GM12892 (cell line): ENCODE measurements around the gene NARF.
"Not testable (repeated sequence)": the region's sequence is repeated elsewhere in the genome, so short reads cannot be mapped to it uniquely, and the experiment has no call there.

Experiments used
- DNase-seq: peaks from one replicate; pipeline ENCODE4 v3.0.0; 2011; ENCODE audit not compliant: insufficient read length
- FAIRE-seq: peaks from 2 replicates; lab custom pipeline; 2011; peaks lifted over from hg19 to GRCh38; lab: Jason Lieb, UNC
- POLR2A ChIP-seq: IDR thresholded peaks from 2 replicates; pipeline ENCODE4 v1.6.1; 2011; ENCODE audit warnings: low read depth, low read length, control low read depth
- POLR2AphosphoS5 ChIP-seq: IDR thresholded peaks from 2 replicates; pipeline ENCODE4 v1.6.1; 2011; ENCODE audit warnings: low read depth, low read length, control low read depth
- TAF1 ChIP-seq: IDR thresholded peaks from 2 replicates; pipeline ENCODE4 v1.6.1; 2011; ENCODE audit warnings: low read depth, mild to moderate bottlenecking, control low read depth, low read length, borderline replicate concordance

The NARF gene

DNA sequence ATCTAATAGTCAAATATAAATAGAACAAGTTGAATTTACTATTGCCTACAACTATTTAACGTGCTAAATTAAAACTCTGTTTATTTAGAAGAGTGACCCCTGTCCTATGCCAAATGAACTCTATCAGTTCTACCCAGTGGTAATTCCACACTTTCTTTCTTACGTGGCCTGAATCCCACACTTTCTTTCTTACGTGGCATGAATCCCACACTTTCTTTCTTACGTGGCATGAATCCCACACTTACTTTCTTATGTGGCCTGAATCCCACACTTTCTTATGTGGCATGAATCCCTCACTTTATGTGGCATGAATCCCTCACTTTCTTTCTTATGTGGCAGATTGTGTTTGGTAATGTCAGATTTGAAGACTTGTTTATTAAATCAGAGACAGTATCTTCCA is 67.2 kb downstream of the NARF start:
- no peak for FAIRE-seq
- DNase-seq: no peak

DNA sequence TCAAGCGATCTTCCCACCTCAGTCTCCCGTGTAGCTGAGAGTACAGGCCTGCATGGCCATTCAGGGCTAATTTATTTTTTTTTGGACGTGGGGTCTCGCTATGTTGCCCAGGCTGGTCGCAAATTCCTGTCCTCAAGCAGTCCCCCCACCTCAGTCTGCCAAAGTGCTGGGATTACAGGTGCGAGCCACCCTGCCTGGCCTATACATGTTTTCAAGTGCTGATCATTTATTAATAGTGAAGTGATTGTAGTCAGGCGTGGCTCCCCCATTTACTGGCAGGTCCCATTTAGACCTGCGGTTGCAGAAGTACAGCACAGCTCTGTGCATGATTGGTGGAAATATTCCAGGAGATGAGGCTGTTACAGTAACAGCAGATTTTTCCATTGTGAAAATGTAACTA is 69.4 kb downstream of the NARF start:
- TF ChIP-seq POLR2AphosphoS5 (no peak), POLR2A (no peak), TAF1 (no peak)
- no peak for FAIRE-seq
- DNase-seq: no peak

More for the DNA sequence above, 67.2 kb downstream of the NARF start:
- TF ChIP-seq TAF1 (no peak), POLR2AphosphoS5 (no peak), POLR2A (no peak)

DNA sequence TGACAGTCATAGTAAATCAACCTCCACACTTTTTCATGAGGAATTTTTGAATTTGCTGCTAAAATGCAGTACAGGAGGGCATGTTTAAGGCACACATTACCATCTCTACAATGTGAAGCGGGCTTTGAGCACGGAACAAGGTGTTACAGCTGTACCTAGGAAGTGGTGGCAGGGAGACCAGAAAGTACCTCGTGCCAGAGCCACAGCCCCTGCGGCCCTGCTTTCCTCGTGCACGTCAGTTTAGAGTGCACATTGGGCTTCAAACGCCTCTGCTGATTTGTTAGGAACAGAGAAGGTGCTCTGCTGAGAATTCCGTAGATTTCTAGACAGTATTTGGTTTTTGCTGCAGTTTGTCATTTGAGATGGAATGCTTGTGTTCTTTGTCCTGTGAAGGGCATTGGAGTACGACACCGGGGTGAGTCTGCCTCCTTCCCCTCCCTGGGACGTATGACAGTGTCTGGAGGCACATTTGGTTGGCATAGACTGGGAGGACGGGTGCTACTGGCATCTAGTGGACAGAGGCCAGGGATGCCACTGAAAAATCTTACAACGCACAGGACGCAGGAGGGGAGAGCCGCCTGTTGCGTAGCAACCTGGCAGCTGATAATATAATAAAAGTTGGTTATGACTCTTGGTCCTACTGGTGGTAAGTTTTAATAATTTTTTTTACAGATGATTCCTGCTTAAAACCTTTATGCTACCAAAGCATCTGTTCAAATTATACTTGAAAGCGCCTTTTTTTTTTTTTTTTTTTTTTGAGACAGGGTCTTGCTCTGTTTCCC is 70.1 kb downstream of the NARF start:
- TF ChIP-seq POLR2A (no peak), POLR2AphosphoS5 (no peak), TAF1 (no peak)
- FAIRE-seq: no peak
- DNase-seq: no peak

DNA sequence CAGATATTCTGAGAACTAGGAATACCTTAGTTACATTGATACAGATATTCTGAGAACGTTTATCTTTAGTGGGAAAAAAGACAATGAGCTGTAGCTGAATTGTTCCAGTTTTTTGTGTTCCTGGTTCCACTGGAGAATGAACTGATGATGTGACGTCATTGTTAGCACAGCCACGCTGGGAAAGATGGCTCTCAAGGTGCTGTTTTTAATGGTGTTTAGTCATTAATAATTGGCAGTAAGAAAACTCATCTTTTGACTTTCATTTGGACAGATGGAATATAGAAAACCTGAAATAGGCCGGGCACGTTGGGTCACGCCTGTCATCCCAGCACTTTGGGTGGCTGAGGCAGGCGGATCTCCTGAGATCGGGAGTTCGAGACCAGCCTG is 71.4 kb downstream of the NARF start:
- FAIRE-seq: no peak
- TF ChIP-seq POLR2AphosphoS5: no peak
- no peak for TF ChIP-seq TAF1
- no peak for TF ChIP-seq POLR2A

DNA sequence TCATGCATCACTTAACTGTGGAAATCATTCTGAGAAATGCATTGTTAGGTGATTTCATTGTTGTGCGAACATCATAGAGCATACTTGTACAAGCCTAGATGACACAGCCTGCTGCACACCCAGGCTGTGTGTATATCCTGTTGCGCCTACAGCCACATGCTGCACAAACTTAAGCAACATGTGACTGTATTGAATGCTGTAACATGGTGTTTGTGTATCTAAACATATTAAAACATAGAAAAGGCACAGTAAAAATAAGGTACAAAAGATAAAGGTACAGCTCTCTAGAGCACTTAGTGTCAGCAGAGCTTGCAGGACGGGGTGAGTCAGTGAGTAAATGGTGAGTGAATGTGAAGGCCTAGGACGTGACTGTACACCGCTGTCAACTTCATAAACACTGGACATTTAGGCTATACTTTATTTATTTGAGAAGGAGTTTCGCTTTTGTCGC is 72.9 kb downstream of the NARF start:
- no peak for FAIRE-seq
- no peak for TF ChIP-seq TAF1
- TF ChIP-seq POLR2AphosphoS5: no peak
- TF ChIP-seq POLR2A: no peak
- DNase-seq: no peak

More for the DNA sequence above, 71.4 kb downstream of the NARF start:
- no peak for DNase-seq

DNA sequence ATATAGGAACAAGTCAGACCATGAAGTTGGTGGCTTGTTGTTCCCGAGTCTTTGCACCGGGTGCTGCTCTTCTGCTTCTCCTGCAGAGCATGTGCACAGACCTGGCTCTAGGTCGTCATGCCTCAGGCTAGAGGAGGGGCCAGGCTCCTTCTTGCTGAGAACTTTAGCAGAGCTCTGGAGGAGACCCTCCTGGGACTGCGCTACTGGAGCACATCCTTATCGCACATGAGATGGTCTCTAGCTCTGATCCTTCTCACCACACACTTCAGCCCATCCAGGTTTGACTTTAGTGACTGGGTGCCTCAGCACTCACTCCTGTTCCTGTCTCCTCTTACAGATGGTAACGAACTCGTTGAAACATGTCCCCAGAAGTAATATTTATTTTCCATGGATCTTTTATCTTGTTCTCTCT is 75.9 kb downstream of the NARF start:
- DNase-seq (no peak), FAIRE-seq (no peak)
- TF ChIP-seq POLR2AphosphoS5 (no peak), POLR2A (no peak), TAF1 (no peak)

DNA sequence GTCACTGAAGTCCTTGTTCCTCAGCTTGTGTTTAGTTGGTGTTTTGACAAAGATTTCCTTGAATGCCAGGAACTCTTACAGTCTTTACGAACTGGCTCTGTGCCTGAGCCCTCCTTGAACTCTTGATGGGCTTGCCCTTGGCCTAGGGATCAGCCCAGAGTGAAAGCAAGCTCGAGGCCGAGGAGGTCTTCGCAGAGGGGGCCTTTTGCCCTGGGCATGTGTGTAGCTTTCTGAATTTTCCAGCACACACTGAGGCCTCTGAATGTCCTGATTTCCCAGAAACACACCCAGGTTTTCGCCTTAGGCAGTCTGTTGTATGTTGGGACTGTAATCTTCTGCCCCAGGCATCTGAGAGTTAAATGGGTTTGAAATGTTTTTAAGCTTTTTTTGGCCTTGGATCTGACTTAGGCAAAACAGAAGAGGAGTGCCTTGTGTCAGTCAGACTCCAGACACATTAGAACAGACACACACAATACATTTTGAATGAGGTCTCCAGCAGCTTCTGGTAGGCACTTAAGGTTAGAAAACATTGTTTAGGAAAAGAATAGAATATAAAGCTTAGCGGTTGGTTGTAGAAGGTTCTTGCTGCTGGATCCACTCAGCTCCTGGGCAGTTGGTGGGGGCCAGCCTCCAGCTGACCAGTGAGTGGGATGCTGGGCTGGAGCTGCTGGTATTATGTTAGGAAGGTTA is 78.1 kb downstream of the NARF start:
- DNase-seq (no peak), FAIRE-seq (no peak)
- TF ChIP-seq POLR2AphosphoS5 (no peak), TAF1 (no peak), POLR2A (no peak)

DNA sequence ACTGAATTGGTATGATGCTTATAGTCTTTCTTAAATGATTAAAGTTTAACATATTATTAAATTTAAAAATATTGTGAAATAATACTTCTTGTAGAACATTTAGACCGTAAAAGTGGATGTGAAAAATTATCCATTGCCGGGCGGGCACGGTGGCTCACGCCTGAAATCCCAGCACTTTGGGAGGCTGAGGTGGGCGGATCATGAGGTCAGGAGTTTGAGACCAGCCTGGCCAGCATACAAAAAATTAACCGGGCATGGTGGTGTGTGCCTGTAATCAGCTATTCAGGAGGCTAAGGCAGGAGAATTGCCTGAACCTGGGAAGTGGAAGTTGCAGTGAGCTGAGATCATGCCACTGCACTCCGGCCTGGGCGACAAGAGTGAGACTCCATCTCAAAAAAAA is 78.7 kb downstream of the NARF start:
- not testable (repeated sequence) for DNase-seq, FAIRE-seq

DNA sequence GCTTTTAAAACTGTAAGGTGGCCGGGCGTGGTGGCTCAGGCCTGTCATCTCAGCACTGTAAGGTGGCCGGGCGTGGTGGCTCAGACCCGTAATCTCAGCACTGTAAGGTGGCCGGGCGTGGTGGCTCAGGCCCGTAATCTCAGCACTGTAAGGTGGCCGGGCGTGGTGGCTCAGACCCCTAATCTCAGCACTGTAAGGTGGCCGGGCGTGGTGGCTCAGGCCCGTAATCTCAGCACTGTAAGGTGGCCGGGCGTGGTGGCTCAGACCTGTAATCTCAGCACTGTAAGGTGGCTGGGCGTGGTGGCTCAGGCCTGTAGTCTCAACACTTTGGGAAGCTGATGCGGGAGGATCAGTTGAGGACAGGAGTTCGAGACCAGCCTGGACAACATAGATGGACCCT is 80.5 kb downstream of the NARF start:
- not testable (repeated sequence) for DNase-seq, FAIRE-seq
